GM18909 (cell line): ENCODE measurements around the gene GDPD5.

Source experiments
- ATAC-seq: cut with Tn5 transposase; IDR thresholded peaks from one replicate; pipeline ENCODE4 v1.9.1; 2021; ENCODE audit warnings: mild to moderate bottlenecking; ENCODE audit not compliant: unreplicated experiment, poor library complexity

The GDPD5 gene

DNA sequence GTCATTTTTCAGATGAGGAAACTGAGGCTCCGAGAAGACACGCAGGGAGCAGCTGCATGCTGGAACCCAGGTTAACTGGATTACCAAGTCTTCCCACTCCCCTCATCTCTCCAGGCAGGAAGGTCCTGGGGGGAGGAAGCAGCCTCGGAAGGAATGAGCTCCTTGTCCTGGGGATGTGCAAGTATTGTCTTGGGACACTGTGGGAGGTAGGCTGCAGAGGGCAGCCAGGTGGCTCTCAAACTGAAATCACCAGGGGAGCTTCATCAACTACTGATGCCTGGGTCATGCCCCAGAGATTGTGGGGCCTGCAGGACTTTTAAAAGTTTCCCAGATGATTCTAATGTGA is 7.6 kb downstream of the GDPD5 start:
- ATAC-seq = no peak

DNA sequence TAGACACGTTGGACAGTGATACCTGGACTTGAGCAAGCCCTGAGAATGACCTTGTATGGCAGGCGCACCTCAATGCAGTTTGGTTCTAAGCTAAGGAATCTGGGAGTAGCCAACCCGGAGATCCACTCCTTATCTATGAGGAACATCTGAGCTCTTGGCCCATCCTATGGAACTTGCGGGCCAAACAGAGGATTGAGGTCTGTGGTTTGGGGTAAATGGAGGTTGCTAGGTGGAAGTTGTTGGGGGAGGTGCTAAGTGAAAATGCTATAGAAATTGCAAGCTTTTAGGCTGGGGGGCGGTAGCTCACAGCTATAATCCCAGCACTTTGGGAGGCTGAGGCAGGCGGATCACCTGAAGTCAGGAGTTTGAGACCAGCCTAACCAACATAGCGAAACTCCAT is 8.9 kb downstream of the GDPD5 start:
- ATAC-seq = no peak

DNA sequence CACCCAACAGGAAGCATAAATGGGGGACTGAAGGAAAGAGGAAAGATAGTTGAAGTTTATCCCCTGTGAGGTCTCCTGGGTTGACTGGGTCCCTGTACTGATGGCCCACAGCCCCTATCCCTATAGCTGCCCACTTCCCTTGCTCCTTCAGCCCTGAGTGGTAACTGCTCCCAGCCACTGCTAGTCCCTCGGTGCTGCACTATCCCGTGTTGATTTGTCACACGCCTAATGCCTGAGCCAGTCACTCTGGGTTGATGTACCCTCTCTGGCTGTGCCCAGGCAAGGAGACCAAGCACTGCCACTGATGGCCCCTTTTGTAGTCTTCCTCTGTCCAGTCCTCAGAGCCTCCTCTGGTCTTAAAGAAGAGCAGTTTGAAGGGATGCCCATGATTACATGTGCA is 9.6 kb downstream of the GDPD5 start:
- ATAC-seq = no peak

DNA sequence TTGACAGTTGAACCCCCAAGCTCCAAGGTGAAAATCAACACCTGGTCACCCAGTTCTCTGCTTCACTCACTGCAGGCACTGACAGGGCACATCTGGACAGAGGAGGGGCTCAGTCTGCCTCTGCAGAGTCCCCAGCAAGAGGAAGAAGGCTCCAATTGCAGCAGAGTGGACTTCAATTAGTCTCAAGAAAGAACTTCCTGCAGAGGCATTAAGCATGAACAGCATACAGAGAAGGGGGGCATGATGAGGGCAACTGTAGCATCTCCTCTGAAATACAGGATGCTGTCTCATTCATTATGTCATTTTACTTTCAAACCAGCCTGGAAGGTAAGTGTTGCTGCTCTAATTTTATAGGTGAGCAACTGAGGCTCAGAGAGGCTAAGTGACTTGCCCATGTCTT is 11.1 kb downstream of the GDPD5 start:
- ATAC-seq = no peak

DNA sequence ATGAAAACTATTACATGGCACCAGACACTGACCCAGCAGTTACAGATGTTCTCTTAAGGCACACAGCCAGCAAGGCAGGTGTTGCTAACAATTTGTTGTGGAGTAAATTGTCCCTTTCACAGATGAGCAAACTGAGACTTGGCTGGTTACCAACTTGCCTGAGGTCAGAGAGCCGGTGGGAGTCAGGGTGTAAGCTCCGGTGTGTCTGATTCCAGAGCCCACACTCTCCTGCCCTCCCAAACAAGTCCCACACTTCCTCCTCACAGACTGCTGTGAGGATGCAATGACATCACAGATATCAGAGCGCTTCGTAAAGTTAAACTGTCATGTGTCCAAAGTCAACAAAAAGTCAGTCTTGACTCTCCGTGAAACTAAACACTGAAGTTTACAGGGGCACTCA is 12.5 kb downstream of the GDPD5 start:
- ATAC-seq = no peak

DNA sequence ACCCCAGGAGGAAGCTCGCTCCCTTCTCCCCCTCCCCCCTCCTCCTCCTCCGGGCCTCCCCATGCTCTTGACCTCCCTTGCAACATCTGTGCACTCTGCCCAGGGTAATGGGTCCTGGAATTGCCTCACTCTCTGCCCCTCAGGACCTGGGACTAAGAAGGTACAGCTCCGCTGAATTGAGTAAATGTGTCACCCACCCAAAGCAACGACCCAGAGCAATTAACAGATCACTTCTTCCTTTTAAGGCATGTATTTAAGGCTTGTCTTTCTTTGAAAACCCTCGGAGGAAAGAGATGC is 15.1 kb downstream of the GDPD5 start:
- no peak for ATAC-seq

DNA sequence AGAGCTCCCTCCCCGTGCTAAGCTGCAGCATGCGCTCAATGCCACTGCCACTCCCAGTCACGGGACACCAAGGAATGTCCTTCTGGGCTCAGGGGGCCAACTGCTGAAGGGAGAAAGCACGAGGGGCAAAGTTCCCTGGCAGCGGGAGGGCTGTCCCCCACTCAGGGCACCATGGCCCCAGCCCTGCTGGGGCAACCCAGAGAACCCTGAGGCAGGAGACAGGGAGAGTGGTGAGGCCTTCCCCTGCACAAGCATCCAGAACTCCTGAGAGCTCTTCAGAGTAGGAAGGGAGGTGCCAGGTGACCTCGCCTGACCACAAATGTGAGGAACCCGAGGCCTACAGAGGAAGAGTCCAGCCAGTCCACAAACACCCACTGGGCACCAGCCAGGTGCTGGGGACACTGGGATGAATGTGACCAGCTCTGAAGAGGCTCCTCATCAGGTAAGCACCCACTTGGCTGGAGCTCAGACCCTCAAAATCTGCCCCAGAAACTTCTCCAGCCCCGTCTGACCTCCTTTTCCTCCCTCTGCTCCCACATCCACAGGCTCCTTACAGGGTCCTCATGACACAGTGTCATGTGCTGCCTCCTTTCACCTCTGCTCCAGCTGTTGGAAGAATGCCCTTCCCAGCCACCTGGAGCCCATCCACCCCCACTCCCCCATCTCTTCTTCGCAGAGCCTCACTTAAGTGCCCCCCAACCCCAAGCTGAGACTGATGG is 15.6 kb downstream of the GDPD5 start:
- ATAC-seq = no peak

DNA sequence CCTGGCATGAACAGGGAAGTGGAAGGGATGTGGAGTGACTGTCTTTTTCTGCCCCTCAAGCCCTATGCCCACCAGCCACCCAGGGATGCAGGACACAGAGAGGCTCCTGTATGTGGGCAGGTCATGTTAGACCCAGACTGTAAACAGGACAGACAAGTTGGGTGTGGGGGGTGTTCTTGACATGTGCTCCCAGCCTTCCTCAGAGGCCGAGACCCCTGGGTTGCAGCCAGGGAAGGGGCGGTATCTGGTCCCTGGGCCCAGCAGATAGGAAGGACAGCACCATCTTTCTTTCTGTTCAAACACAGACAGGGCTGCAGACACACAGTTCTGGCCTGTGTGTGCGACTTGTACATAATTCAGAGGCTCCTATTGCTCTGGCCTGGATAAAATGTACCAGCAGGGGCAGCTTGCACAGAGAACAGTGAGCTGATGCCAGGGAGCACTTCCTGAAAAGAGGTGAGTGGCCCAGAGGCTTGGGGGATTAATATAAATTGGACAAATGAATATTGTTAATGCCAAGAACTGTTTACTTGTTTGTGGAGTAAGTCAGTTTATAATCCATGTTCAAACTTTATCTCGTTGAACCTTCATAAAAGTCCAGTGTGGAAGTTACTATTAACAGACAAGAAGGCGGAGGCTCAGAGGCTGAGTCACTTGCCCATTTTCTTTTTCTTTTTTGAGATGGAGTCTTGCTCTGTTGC is 16.6 kb downstream of the GDPD5 start:
- no peak for ATAC-seq

DNA sequence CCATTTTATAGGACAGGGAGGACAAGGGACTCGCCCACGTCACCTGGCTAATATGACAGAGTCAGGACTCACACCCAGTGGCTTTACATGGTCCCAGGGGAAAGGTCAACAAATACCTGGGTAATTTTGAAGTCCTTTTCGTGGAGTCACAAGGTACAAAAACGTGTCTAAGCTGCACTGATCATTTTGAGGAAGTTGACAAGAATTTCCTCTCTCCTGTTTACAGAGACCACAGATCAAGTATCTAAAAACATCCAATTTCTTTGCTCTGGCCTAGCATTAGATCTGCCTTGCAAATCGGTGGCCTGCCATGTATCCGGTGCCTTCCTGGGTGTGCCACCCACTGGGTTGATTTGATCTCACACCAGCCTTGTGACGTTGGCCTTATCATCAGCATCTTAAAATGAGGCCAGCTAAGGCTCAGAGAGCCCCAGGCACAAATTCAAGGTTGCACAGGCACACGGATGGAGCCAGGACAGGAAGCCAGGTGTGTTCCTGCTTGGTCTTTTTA is 17.6 kb downstream of the GDPD5 start:
- peak; percentile 63 for ATAC-seq

DNA sequence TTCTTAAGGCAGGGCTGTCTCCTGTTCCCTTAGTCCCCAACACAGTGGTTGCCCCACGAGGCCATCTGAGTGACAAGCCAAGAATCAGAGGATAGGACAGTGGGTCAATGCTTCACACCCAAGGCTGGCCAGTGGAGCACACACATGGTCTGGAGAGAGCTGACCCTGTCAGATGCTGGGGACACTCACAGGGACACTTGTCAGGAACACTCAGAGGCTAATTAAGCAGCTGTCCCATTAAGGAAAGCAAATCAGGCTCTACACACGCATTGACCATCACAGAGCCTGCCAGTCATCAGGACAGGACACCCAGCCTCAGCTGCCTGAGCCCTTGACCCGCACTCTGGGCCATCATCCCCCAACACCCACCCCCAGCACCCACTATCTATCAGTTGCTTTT is 18.2 kb downstream of the GDPD5 start:
- ATAC-seq = no peak

DNA sequence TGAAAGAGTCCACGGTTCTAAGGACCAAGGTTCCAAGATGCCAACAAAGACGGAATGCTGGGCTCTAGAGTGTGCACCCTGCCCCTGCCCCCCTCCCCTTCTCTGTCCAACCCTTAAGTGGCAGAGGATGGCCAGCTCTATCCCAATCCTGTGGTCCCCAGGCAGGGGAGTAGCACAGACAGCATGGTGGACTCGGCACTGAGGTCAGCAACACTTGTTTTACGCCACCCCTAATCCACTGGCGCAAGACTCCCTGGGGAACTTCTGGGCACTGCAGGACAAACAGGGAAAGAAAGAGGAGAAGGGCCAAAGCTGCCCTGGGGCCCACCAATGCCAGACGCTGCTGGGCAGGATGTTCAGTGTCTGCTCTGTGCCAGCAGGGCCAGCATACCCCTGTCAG is 18.9 kb downstream of the GDPD5 start:
- ATAC-seq = no peak

DNA sequence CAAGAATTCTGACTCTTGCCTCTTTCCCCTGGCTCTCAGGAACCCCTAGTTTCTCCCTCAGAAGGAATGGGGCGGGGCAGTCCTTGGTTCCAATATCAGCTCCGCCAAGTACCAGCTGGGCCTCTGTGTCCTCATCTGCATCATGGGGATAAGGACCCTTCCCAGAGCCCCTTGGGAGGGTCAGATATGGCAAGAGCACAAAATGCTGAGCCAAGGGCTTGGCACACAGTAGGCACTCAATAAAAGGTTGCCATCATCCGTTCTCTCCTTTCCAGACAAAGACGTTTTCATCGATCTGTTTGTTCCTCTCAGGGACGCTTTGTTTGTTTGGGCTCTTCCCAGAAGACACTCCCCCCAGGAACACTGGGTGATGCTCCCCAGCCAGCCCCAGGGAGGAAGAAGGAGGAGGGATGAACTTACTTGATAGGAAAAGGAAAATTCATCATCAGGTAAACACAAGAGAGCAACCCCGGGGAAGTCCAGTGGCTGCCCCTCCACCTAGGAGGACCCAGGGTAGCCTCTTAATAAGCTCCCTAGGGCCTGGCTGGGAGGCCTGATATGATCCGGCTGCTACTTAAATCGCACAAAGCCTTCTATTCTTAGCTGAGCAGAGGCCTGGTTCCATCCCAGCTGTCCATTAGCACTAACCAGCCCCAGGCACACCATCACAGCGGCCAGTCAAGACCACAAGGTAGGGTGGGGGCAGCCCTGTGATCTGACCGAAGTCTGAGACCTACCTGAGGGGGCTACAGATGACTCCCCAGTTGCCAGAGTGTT is 19.6 kb downstream of the GDPD5 start:
- ATAC-seq = no peak

DNA sequence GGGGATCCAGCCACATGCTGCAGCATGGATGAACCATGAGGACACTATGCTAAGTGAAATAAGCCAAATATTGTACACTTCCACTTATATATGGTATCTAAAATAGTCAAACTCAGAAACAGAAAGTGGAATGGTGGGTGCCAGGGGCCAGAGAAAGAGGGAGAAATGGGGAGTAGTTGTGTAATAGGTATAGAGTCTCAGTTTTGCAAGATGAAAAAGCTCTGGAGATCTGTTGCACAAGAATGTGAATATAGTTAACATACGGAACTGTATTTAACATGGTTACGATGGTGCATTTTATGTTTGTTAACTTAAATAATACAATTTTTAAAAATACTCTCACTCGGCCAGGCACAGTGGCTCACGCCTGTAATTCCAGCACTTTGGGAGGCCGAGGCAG is 21.2 kb downstream of the GDPD5 start:
- ATAC-seq = no peak

DNA sequence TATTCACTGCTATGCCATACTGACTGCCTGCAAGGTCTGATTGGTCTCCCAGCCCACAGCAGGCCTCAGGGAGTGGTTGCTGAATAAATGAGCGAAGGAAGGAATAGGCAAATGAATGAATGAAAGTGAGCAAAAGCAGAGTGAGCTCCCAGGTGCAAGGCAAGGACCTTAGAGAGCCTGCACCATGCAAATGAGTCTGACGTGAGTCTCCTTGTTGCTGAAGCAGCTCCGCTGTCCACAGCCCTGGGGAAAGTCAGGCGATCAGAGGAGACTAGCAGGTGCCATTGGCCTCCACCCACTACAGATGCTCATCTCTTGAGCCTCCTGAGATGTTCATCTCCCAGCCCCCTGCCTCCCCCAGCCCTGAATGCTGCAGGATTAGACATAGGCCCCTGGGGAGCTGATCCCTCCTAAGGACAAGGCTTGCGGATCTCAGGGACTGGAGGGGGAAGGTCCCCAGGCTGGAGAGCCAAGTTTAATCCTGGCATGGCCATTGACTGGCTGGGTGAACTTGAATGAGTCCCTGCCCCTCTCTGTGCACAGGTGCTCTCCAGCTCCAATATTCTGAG is 22.1 kb downstream of the GDPD5 start:
- ATAC-seq = peak; percentile 54

DNA sequence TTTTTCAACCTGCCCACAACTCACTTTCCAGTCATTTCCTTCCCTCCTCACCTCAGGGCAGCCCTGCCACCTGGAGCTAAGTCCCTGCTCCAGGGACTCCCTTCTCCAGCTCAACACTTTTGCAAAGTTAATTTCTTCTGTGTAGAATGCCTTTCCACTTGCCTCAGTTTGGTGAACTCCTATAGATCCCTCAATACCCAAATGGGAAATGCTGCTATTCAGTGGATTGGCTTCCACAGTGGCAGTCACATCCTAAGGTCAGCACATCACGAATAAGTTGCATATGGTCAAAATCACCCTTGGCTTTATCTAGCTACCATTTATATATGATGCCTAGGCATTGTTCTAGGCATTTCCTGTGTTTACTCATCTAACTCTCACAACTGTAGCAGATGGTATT is 23.6 kb downstream of the GDPD5 start:
- ATAC-seq = no peak

DNA sequence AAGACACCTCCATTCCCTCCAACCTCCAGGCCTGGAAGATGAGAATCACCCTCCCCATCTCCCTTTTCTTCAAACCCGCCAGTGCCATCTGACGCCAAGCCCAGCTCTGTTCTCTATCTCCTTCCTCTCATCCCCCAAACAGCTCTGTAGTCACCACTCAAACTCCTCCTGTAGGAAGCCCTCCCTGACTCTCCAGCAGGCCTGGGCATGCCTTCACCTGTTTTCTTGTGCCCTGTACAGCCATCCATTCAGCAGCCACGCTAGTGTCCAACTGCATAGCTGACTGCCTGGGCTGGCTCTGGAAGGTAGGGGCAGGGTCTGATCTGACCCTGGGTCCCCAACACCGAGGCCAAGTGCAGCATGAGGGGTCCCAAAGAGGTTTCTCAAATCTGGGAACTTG is 25.0 kb downstream of the GDPD5 start:
- no peak for ATAC-seq

DNA sequence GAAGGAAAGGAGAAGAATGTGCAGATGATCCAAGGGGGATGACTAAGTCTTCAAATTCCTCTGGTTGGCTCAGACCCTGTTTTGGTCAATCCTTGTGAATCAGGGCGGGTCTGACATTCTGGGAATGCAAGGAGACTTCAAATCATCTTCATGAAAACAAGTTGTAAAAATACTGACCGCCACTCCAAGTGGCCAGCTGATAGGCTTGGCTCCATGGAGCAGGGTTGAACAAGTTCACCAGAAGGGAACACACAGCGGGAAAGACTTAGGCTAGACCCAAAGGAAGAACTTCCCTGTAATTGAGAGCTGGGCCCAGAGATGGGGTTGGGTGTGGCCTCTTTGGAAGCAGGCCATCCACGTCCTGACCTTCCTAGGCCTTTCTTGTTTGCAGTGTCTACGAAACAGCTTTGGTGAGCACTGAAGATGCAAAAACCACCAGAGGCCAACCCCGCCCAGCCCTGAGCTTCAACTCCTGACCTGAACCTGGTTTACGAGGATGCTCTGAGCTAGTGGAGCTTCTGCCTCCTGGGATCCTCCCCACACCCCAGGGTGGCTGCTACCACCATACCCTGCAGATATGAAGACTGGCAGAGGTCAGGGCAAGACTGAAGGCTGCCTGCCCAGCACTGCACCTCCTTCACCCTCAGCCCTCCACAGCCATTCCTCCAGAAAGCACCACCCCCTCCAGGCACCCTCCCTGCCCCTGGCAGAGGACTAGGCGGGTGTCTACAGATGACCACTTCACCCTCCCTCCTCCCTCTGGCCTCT is 26.1 kb downstream of the GDPD5 start:
- no peak for ATAC-seq

DNA sequence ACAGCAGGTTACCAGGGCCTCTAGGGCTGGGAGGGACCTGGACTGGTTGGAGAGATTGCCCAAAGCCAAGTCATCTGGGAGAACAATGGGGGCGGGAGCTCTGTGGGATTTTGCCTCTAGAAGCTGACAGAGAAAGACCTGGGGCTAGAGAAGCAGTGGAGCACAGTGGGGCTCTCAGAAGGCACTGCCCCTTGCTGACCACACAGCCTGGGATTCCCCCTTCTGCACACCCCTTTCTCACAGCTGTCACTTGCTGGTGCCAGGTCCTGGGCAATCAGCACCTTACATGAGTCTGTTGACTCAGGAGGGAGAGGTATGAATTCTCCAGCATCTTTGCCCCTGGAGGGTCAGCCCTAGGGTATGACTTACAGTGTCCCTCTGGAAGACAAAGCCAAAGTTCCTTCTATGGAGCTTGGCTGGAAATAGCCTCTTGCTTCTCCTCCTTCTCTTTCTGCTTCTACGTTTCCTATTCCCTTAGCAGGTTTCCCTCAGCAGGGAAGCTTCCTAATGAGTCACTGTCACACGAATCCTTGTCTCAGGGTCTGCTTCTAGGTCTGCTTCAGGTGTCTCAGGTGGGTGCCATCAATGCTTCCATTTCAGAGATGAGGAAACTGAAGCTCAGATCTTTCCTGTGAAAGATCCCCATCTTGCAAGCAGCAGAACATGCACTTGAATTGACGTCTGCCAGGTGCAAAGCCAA is 27.0 kb downstream of the GDPD5 start:
- no peak for ATAC-seq

DNA sequence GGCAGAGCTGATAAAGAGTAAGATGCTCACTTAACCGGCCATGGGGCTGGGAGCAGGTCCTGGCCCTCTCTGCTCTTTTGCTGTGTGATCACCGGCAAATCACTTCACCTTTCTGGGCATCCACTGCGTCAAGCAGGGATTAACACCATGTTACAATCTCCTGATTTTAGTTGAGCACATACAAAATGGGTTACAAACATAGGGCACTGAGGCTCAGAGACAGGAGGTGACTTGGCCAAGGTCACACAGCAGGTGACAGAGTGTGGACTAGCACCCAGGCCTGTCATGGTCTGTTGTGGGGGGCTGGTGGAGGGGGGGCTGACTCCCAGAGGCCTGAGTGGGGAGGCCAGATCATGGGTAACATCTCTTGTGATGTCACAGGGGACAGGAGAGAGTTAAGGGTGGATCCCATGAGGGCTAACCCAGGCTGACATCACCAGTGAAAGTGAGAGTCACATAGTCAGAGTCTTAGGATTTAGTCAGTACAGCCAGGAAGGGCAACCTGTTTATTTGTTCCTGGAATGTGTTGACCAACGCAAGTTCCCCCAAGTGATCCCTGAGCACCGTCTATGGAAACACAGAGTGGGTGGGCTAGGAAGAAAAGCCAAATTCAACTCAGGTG is 27.8 kb downstream of the GDPD5 start:
- no peak for ATAC-seq
